Measurements from ENCODE around the gene ICAM2.

The ICAM2 gene

GRCh38 chr17:63996430-63997182 is 23.8 kb downstream of the ICAM2 start:
- DNase-seq (ENCODE audit: low read depth): no peak
- TF ChIP-seq CTCF (conservative IDR thresholded peaks at IDR 0.05; ENCODE audit: low read length): no peak
- no peak overlapping the region for H3K4me3 ChIP-seq (ENCODE audit: low read length)

GRCh38 chr17:63995626-63996025 is 24.8 kb downstream of the ICAM2 start:
- no peak overlapping the region for H3K4me3 ChIP-seq (ENCODE audit: low read length)
- DNase-seq (ENCODE audit: low read depth): no peak
- TF ChIP-seq CTCF (conservative IDR thresholded peaks at IDR 0.05; ENCODE audit: low read length): no peak

GRCh38 chr17:63993368-63993985 is 27.0 kb downstream of the ICAM2 start:
- DNase-seq (ENCODE audit: low read depth): no peak
- TF ChIP-seq CTCF (conservative IDR thresholded peaks at IDR 0.05; ENCODE audit: low read length): no peak
- no peak overlapping the region for H3K4me3 ChIP-seq (ENCODE audit: low read length)

GRCh38 chr17:63991611-63992010 is 28.8 kb downstream of the ICAM2 start:
- DNase-seq (ENCODE audit: low read depth): no peak
- H3K4me3 ChIP-seq (ENCODE audit: low read length): no peak overlapping the region
- TF ChIP-seq CTCF (conservative IDR thresholded peaks at IDR 0.05; ENCODE audit: low read length): no peak

- no peak for DNase-seq (ENCODE audit: low read depth)
- TF ChIP-seq CTCF (conservative IDR thresholded peaks at IDR 0.05; ENCODE audit: low read length): no peak
- no peak overlapping the region for H3K4me3 ChIP-seq (ENCODE audit: low read length)
These were observed 30.6 kb downstream of the ICAM2 start for GRCh38 chr17:63989622-63990345.

- no peak overlapping the region for H3K4me3 ChIP-seq (ENCODE audit: low read length)
- peak; percentile 18 for DNase-seq (ENCODE audit: low read depth)
- no peak for TF ChIP-seq CTCF (conservative IDR thresholded peaks at IDR 0.05; ENCODE audit: low read length)
These were observed 31.5 kb downstream of the ICAM2 start for GRCh38 chr17:63988741-63989621.
